ENCODE results near the gene NANOS2.

NANOS2 gene

DNA sequence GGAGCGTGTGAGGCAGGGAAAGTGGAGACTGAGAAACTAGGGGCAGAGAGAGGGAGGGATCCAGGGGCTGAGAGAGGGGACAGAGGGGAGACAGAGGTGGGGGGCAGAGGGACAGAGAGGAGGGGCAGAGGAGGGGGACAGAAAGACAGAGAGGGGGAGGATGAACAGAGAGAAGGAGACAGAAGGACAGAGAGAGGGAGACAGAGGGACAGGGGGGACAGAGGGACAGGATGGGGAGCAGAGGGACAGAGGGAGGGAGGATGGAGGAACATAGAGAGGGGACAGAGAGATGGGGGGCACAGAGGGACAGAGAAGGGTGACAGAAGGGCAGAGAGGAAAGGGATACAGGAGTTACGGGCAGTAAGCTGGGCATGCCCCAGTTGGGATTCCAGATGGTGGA is 14.7 kb upstream of the NANOS2 start:
- no peak for DNase-seq (ENCODE audit: low spot score)

DNA sequence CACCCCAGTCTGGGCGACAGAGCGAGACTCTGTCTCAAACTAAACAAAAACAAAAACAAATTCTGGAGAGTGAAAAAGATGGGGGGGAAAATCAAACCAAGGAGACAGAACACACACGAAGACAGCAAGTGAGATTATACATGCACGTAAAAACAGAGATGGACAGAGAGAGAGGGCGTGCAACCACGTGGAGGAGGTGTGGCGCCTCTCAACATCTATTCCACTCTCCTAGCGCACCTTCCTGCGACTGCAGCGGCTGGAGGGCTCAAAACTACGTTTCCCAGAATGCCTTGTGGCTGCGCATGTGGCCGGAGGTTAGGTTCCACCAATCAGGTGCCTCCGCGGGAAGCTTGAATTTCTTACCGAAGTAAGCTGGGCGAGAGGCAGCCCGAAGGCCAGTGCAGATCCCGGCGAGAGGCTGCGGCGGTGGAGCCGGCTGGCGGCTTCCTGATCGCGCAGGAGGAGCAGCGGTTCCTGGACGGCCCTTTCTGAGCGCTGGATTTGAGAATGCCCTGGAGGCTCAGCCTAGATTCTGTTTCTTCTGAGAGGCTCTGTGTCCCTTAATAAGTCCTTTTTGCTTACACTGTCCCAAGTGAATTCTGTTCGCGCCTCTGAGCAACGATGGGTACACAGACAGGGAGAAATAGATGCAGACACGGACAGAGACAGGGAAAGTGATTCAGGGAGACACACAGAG is 13.1 kb upstream of the NANOS2 start:
- DNase-seq (ENCODE audit: low spot score), result peak; percentile 94

DNA sequence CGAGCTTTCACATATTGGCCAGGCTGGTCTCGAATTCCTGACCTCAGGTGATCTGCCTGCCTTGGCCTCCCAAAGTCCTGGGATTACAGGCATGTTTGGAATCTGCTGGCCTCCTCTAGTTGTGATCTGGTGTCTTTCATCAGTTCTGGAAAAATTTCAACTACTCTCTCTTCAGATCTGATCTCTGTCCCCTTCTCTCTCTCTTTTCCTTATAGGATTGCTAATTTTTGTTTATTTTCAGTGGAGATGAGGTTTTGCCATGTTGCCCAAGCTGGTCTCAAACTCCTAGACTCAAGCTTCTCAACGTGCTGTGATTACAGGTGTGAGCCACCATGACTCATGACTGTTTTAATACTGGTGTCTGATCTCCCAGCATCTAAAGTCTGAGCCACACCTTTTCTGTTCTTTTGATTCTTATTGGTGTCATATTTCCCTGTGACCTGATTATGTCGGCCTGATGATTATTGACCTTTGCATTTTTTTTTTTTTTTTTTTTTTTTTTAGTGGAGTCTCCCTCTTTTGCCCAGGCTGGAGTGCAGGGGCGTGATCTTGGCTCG is 10.4 kb upstream of the NANOS2 start:
- DNase-seq (ENCODE audit: low spot score), result no peak

DNA sequence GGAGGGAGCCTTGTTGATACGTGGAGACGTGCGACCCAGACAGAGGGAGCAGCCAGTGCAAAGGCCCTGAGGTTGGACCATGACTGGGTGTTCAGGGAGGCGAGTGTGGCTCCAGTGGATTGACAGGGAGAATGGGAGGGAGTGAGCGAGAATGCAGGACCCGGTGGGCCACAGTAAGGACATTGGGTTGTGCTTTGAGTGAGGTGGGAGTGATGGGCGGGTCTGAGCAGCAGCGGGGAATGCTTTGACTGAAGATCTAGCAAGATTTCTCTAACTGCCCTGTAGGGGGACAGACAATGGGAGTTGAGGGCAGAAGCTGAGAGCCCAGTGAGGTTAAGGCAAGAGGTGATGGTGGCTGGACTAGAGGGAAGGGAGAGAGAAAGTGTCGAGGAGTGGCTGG is 7.7 kb upstream of the NANOS2 start:
- DNase-seq (ENCODE audit: low spot score), result peak; percentile 44

DNA sequence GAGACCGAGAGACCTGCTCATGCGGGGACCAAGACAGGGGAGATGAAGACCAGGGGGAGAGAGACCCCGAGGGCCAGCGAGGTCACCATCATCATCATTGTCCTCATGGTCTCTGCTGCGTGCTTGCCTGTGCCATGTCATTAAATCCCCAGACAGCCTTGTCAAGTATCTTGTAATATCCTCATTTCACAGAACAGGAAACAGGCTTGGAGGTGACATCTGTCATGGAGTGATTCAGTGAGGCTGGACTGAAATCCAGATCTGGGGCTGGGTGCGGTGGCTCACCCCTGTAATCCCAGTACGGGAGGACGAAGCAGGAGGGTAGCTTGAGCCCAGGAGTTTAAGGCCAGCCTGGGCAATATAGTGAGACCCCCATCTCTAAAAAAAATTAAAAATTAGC is 5.9 kb upstream of the NANOS2 start:
- DNase-seq (ENCODE audit: low spot score), result no peak

DNA sequence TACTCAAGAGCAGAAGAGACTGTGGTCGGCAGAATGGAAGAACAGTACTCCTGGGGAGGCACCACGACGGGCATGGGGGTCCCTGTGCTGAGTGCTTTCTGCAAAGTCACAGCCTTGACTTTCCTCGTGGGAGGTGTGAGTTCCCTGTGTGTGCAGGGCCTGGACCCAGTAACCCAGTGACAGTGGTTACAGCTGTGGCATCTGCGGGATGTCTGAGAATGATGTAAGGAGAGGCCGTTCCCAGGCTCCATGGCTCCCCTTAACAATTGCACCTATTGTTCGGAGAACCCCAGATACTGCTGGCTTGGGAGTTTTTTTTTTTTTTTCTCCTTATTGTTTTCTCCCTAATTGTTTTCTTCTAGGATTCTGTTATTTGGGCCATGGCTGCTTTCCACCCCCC is 5.1 kb upstream of the NANOS2 start:
- DNase-seq (ENCODE audit: low spot score), result no peak

DNA sequence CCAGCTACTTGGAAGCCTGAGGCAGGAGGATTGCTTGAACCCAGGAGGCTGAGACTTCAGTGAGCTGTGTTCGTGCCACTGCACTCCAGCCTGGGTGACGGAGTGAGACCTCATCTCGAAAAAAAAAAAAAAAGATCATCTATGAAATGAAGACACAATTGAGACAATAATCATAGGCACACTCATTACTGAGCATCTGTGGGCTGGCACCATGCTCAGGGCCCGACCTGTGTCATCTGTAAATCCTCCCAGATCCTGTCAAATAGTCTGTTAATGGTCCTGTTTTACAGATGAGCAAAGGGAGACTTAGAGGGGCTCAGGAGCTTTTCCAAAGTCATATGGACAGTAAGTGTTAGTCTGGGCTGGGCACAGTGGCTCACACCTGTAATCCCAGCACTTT is 4.1 kb upstream of the NANOS2 start:
- DNase-seq (ENCODE audit: low spot score), result no peak

DNA sequence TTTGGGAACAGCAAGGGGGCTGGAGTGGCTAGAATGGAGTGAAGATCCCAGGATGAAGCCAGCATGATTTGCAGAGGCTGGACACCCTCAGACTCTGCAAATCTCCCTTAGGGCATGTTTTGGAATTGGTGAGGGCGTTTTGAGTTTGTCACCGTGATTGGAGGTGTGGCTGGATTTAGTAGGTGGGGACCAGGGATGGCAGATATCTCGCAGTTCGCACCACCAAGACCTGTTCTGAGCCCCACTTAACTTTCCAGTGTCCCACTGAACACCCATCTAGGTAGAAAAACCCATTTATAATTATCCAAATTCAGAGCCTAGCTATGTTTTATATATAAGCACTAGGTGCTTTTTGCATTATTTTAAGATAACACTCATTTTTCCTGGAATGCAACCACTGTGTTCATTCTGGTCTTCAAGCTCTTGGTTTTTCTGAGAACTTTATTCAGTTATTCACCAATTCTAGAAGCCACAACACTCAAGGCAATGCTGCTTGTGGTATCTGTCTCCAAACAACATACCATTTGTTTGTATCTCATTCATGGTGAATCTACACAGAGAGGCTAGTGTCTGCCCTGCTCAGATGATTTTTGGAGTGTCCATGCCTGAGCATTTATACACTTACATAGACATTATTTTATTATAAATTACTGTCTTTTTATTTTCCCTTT is 3.0 kb upstream of the NANOS2 start:
- DNase-seq (ENCODE audit: low spot score), result no peak

DNA sequence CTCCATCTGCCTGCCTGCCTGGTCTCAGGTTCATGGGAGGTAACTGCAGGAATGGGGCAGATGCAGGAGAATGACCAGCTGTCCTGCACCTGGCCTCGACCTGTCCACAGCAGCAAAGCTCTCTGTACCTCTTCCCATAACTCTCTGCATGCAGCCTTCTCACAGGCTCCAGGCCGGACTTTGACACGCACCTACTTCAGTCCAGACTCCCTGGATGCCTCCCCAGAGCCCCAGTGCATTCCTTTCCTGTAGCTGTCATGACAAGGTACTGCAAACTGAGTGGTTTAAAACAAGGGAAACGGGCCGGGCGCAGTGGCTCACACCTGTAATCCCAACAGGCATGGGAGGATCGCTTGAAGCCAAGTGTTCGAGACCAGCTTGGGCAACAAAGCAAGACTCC is 3.3 kb downstream of the NANOS2 start:
- no peak for DNase-seq (ENCODE audit: low spot score)

DNA sequence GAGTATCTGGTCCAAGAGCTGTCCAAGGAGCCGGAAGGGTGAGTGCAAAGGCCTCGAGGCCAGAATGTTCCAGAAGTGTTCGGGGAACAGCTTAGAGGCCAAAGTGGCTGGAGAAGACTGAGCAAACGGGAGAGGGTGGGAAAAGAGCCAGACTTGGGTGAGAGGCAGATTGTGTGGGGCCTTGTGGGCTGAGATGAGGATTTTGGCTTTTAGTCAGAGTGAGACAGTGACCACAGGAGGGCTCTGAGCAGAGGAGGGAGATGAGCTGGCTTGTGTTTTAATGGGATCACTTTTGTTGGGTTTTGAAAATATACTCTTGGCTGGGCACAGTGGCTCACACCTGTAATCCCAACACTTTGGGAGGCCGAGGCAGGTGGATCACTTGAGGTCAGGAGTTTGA is 5.6 kb downstream of the NANOS2 start:
- DNase-seq (ENCODE audit: low spot score), result no peak

DNA sequence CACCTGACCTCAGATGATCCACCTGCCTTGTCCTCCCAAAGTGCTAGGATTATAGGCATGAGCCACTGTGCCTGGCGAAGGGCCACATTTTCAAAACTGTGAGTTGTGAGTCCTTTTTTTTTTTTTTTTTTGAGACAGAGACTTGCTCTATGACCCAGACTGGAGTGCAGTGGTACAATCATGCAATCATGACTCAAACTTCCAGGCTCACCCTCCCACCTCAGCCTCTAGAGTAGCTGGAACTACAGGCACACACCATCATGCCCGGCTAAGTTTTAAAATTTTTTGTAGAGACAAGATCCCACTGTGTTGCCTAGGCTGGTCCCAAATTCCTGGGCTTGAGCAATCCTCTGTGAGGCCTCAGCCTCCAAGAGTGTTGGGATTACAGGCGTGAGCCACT is 8.4 kb downstream of the NANOS2 start:
- DNase-seq (ENCODE audit: low spot score), result no peak

DNA sequence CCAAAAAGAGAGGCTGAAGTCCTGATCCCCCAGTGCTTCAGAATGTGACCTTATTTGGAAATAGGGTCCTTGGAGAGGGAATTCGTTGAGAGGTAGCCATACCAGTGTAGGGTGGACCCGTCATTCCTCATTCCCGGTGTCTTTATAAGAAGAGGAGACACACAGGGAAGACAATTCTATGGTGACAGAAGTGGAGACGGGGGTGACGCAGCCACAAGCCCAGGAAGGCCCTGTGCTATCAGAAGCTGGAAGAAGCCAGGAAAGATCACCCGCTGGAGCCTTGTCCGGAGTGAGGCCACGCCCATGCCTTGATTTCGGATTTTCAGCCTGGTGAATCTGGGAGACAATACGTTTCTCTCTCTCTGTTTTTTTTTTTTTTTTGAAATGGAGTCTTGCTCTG is 9.6 kb downstream of the NANOS2 start:
- DNase-seq (ENCODE audit: low spot score), result no peak

DNA sequence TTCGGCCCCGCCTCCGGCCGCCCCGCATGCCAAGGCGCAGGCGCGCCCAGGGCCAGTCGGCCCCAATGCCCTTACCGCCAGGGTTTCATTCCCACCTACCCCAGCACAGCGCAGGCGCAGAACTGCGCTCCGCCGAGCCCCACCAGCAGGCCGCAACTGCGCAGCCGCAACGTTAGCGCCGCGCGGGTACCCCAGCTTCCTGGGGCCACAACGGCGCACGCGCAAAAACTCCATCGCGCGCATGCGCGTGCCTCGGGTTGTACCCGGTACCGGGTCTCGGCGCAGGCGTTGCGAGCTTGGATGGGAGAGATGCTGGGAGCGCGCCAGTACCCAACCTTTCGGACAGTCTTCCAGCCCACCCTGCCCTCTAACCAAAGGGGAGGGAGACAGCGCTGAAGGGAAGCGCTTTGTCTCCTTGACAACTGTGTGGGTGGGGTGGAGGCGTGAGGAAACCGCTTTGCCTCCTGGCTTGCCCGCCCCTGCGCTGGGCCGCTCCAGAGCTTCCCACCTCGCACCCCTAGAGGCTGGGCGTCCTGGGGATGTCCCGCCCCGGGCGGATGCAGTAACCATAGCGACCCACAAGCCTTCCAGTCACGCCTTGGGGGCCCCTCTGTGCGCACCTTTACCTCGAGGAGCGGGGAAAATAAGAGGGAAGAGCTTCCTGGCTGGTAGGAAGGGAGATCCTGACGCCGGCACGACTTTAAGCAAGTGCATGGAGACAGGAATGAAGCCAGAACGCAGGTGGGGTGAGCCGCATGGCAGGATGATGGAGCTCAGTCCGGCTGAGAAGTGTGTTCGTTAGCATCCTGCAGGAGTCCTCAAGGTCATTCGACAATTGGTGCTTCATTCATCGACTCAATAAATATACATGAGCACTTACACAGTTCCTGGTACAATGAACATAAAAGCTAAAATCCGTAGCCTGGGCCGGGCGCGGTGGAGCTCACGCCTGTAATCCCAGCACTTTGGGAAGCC is 11.6 kb downstream of the NANOS2 start:
- DNase-seq (ENCODE audit: low spot score), result peak; percentile 96

DNA sequence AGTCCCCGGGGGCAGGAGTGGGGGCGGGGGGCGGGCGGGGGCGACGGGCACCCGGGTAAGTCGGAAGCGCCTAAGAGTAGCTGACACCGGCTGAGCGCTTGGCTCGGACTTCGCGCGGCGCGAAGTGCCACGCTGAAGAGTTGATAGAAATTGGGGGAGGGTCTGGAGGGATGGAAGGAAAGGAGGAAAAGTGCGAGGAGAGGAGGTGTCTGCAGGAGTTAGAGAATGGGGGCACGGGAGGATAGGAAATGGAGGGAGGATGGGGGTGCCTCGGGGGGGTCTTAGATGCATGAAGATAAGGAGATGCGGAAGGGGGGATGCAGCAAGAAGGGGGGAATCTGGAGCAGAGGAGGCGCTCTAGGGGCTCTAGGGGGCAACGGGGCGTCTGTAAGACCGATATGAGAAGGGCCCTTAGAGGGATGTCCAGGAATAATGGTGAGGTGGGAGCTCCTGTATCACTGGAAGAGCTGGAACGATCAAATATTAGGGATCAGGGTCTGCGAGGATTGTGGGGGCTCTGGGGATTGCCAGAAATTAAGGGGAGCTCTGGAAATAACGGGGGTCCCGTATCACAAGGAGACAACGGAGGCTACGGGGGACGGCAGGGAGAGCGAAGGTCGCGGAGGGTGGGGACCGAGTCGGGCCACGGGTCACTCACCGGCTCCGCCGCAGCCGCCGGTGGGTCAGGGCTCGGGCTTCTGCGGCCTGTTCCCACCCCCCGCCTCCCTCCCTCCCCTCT is 12.5 kb downstream of the NANOS2 start, which contains the start of gene MYPOP:
TSS of gene MYPOP (minus strand) at position 702 of the 739 bp plus-strand sequence. CDS start 840 bp downstream, outside the sequence.
- DNase-seq (ENCODE audit: low spot score), result no peak

DNA sequence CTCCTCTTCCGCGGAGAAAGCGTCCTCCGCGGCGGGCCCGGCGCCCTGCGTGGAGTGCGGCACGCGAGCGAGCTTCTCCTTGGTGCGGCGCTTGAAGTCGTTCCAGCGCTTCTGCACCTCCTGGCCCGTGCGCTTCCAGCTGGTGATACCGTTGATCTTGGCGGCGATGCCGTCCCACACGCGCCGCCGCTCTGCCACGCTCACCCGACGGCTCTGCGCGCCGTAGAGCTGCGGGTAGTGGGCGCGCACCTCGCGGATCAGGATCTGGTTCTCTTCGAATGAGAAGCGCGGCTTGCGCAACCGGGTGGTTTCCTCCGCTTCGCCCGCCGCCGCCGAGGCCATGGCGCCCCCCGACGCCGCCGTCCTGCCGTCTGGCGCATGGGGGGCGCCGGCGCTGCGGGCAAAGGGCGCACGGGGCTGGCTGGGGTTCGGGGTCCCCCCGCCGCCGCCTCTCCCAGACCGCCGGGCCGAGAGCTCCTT is 13.1 kb downstream of the NANOS2 start:
- no peak for DNase-seq (ENCODE audit: low spot score)

DNA sequence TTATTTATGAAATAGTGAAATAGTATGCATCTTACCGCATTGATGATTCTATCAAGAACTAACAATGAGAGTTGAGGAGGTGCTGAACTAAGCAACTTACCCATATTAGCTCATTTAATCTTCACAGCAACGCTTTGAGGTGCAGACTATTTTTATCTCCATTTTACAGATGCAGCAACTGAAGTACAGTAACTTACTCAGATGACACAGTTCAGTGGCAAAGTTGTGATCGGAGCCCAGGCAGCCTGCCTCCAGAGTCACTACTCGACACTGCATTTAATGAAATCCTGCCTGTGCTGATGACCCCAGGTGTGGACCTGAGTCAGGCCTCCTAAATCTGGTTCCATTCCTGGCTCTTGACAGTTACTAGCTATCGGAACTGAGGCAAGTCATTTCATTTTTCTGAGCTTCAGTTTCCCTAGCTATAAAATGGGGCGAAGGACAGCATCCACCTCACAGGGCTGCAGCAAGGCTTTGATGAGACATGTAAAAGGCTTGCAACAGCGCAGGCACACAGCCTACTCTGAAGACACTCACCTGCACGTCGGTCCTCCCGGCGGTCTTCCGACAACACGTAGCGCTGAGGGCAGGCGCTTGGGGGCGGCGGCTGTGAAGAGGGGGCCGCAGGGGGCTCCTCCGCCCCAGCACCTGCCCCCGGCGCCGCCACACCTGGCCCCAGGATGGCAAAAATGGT is 13.7 kb downstream of the NANOS2 start:
- no peak for DNase-seq (ENCODE audit: low spot score)

DNA sequence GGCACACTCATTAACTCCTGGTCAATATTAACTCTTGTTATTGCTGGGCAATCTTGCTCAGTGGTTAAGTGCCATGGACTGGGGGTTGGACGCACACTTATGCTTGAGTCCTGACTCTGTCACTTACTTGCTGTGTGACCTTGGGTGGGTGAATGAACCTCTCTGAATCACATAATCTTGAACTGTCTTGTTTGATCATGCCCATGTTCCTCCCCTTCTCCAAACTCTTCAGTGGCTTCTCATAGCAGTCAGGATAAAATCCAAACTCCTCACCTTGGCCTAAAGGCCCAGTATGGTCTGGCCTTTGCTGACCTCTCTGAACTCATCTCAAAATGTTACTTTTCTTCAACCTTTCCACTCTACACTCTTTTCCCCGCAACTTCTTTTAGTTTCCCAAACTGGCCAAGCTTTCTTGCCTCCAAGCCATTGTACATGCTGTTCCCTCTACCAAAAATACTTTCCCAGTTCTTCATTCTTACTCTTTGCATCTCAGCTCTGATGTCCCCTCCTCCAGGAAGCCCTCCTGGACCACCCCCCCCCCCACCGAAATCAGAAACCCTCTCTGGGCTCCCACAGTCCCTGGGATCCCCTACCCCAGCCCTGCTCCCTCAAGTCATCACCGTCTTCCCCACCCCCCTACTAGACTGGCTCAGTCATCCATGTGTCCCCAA is 14.5 kb downstream of the NANOS2 start:
- no peak for DNase-seq (ENCODE audit: low spot score)

DNA sequence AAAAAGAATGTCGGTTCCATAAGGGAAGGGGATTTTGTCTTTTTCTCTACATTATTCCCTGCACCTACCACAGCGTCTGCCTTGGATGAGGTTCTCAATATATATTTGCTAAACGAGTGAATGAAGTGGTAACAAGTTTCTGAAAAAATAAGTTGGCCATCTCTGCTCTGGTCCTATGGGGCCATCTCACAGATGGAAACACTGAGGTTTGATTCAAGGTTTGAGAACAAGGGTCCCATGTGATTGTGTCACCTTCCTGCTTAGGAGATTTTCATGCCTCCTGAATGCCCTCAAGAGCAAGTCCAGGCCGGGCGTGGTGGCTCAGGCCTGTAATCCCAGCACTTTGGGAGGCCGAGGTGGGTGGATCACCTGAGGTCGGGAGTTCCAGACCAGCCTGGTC is 15.3 kb downstream of the NANOS2 start:
- no peak for DNase-seq (ENCODE audit: low spot score)

DNA sequence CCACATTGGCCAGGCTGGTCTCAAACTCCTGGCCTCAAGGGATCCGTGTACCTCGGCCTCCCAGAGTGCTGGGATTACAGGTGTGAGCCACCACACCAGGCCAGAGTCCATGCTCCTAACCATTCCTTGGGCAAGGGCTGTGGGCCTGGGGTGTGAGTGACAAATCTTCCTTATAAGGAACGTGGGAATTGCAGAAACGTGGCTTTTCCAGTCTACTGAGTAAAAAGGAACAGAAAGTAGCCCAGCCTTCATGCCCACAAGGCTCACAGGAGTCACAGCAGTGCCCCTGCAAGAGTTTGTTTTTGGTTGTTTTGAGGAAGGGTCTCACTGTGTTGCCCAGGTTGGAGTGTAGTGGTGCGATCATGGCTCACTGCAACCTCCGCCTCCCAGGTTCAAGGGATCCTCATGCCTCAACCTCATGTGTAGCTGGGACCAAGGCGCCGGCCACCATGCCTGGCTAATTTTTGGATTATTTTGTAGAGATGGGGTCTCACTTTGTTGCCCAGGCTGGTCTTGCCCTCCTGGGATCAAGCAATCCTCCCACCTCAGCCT is 17.2 kb downstream of the NANOS2 start:
- no peak for DNase-seq (ENCODE audit: low spot score)
